ENCODE results near the gene SLC18B1.

DNA sequence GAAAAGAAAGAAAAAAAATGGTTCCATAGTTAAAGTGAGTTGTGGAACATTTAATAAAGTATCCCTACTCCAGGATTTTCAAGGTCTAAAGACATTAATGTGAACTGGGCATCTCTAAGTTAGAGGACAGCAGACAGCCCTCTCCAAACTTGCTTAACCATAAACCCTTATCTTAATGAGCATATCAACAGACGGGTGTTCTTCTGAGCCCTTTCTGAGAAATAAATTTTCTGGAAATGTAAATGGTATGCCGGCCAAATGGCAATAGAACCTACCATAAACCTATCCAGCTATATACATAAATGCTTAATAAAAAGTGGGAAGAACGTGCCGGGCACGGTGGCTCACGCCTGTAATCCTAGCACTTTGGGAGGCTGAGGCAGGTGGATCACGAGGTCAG lies 12.5 kb downstream of the SLC18B1 start:
- TF ChIP-seq, protein P1, sequence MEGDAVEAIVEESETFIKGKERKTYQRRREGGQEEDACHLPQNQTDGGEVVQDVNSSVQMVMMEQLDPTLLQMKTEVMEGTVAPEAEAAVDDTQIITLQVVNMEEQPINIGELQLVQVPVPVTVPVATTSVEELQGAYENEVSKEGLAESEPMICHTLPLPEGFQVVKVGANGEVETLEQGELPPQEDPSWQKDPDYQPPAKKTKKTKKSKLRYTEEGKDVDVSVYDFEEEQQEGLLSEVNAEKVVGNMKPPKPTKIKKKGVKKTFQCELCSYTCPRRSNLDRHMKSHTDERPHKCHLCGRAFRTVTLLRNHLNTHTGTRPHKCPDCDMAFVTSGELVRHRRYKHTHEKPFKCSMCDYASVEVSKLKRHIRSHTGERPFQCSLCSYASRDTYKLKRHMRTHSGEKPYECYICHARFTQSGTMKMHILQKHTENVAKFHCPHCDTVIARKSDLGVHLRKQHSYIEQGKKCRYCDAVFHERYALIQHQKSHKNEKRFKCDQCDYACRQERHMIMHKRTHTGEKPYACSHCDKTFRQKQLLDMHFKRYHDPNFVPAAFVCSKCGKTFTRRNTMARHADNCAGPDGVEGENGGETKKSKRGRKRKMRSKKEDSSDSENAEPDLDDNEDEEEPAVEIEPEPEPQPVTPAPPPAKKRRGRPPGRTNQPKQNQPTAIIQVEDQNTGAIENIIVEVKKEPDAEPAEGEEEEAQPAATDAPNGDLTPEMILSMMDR (IDR thresholded peaks at IDR 0.05; ENCODE audit: borderline replicate concordance, extremely low read depth, low read length, poor library complexity, severe bottlenecking): no peak
- no peak for TF ChIP-seq EZH2 (IDR thresholded peaks at IDR 0.05; ENCODE audit: borderline replicate concordance, low read depth, low read length, severe bottlenecking)

Measured in DND-41 (cell line).